CD4-positive, alpha-beta T cell treated with Interleukin-1 beta for 1 hour (primary cell): ENCODE measurements around the gene MATN3.
A peak's percentile ranks its signal among the peaks of the same experiment; 100 is the strongest.

Source experiments
- DNase-seq, 2 donors: peaks; one replicate each; pipeline ENCODE4 v3.0.0-alpha.2; 2020 to 2022

MATN3 gene

DNA sequence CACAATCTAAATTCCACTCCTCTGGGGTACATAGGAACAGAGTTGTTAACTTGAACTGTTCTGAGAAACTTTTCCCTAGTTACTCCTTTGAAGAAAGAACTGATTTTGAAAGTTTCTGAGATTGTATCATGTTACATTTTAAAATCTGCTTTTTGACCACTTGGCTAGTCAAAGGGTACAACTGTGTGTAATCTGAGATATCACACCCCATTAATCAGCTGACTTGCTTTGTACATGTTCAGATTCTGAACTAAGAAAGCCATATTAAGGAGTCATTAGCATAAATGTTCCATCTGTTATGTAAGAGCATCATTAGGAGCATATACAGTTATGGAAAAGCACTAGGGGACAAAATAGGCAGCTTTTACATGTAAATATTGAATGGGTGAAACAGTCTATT, 18.7 kb downstream of the MATN3 start:
- DNase-seq, result no peak

- DNase-seq, result no peak
These were observed 20.6 kb downstream of the MATN3 start for GRCh38 chr2:19991895-19992294.

GRCh38 chr2:19990416-19990728, 22.1 kb downstream of the MATN3 start:
- DNase-seq, result no peak

DNA sequence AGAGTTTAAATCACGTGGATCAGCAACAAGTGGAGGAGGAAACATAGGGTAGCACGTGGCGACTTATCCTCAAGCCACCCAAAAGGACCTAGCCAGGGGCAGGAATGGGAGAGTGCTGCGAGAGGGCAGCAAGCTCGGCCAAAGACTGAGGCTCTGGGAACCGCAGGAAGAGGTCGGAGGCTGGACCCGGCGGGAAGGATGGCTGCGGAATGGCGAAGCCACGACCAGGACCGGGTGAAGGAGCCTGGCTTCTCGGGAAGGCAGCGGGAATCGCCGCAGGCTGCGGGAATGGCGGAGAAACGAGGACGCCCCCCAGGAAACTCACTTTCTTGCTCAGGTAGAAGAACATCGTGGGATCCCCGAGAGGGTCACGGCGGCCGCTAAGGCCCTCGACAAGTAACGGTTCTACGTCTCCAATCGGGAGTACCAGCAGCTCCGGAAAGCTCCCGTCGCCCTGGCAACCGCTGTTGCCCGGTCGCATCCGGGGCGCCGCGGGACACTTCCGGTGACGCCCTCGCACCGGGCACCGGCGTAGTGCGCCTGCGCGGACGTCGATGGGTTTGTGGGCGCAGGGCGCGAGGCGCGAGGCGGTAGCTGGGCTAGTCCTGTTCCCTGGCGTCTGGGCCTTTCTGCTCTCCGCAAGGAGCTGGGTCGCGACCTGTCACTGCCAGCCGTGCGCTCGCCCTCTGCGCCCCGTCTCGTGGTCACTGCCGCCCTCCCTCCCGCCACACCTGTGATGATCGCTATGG, 22.6 kb downstream of the MATN3 start, which contains the start of gene WDR35:
Gene WDR35, minus strand, starts transcription at position 439 of the 749 bp plus-strand sequence. Its CDS starts 90 bp downstream, at position 349.
- DNase-seq, result peak; percentile 92

DNA sequence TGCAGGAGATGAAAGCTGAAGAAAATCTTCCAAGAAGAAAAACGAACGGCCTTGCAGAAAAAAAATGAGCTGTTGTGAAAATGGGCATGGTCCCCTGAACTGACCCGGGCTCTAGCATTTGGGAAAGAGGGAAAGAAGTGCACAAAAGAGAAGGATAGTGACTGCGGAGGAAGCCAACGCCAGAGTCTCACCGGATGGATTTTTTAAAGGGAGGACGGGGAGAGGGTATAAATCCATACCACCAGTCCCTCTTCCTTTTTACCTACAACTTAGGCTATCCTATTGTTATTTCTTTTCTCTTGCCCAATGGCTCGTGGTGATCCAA, 23.2 kb downstream of the MATN3 start:
- DNase-seq, result no peak

DNA sequence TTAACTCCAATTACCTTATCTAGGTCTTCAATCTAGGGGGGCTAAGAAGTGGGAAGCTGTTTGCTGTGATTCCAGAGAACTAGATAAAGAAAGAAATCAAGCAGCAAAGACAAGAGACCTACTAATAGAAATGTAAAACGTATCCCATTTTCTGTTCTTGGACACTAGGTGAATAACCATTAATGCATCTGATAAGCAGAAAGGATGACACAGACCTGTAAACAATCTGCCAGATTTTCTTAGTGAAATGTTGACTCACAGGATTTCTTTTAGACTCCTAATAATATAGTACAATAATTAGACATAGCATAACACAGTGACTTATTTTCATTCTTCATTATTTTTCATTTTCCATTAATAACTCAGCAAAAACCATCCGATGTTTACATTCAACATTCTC, 23.9 kb downstream of the MATN3 start:
- no peak for DNase-seq

DNA sequence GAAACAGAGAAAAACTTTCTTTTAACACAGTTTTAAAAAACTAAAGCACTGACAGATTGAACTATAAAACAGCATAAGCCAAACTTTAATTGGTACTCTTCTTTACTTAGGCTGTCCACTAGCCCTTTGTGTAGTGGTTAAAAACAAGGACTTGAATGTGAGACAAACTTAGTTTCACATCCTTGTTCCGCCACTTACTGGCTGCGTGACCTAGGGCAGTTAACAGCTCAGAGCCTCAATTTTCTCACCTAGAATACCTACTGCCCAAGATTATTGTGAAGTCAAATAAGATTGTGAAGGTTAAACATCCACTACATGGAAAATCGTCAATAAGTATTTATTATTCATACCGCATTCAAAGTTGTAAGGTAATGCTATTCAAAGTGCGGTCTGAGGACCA, 24.5 kb downstream of the MATN3 start:
- no peak for DNase-seq

GRCh38 chr2:19982268-19982667, 30.2 kb downstream of the MATN3 start:
- DNase-seq, result no peak

- no peak for DNase-seq
These were observed 32.5 kb downstream of the MATN3 start for GRCh38 chr2:19979932-19980331.

DNA sequence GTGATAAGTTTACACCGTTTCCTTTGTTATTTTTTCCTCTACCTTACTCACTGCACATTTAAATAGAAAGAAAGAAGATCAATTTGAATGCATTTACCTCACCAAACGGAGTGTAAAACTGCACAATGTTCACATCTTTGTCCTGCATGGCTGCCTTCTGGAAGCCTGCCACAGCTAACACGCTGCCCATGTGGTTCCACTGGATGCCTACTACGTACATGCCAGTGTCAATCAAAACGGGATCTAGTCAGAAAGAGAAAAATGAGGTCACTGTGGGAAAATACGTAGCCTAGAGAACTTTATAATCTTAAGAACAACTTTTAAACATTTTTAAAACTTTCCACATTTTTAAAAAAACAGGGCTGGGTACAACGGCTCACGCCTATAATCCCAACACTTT, 39.0 kb downstream of the MATN3 start:
- no peak for DNase-seq

DNA sequence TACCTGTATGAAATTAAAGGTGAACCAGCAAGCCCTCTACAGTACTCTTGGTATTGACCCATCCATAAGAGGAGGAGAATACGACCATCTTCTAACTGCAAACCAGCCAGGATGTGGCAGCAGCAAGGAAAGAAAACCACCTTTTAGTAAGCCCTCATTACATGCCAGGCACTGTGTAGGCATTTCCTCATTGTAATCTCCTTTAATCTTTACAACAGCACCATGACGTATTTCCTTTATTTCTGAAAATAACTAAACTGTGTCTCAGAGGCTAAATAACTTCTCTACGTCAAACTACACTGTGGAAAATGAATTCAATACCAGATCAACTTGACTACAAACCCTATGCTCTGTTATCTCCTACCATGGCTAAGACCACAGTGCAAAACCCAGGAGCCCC, 40.8 kb downstream of the MATN3 start:
- DNase-seq, result peak in 1 of 2 donors; percentile 12

GRCh38 chr2:19963386-19963785, 49.1 kb downstream of the MATN3 start:
- no peak for DNase-seq

DNA sequence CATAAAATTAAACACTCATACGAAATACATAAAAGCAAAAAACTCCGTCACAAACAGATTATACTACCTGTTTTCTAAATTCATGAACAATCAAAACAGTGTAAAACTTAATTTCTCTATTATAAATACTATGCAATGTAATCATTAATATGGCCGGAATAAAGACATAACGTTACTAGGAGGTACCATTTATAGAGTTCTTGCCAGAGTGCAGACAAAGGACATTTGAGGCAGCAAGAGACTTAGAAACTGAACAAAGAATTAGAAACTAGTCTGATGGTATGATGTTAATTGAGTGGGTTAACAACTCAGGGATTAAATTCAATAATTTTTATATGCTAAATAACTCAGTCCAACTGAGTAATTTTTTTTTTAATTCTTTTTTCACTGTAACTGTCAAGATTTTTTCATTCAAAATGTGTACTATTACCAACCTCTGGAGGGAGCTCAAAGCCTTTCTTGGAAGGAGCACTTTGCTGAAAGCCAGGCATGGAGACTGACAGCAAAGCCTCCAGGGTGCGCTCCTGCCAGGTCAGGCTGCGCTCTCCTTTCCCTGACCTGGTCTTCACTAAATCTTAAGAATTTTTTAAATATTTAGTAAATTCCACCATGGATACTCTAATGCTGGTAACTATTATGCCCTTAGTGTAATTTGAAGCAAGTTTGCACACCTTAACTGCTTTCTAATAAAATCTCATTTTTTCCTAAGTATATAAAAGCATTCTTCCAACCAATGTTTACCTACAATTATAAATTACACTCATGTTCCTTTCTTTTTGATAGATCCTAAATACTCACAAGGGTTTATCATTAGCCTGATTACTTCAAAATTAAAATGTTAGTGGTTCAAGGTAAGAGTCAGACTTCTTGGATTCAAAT, 56.7 kb downstream of the MATN3 start:
- peak; percentile 49 to 63 for DNase-seq

- DNase-seq, result no peak
These were observed 63.4 kb downstream of the MATN3 start for GRCh38 chr2:19949071-19949470.

GRCh38 chr2:19947184-19947940, 65.1 kb downstream of the MATN3 start:
- no peak for DNase-seq

DNA sequence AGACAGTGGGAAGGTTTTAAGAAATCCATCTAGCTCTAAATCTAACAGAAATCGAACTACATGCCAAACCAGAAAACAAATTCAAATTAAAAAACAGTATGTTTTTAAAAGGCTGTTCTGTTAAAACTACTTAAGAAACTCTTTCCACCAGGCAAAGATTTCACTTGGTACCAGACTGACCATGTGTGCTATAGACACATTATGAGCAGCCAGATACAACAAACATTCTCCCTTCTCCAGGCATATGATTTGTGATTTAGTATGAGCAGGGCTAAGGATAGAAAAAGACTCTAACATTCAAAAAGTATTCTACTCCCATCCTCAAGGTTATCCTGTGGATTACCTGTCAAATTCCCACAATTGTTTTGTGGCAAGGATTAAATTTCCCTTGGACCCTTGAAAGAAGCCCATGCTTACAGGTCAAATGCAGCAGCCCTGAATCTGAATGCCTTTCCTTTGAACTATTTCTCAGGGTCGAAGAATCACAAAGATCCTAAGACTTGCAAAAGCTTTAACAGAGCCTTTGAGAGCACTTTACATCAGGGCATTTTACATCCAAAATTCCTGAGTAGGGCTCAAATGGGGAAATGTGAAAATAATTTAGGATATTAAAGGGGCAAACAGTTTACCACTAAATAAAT, 68.1 kb downstream of the MATN3 start:
- DNase-seq, result no peak

GRCh38 chr2:19943189-19943588, 69.3 kb downstream of the MATN3 start:
- DNase-seq, result no peak

- no peak for DNase-seq
These were observed 70.3 kb downstream of the MATN3 start for GRCh38 chr2:19942199-19942598.
